Heart left ventricle (tissue), 16 donors: ENCODE results near the gene SGSM2. TPM values are rescaled to one million over a fixed set of nuclear protein-coding genes. Genes with fewer than 3 reads are reported as not detected.

ENCODE experiments used
- ATAC-seq, 4 donors: fragments of 200-7000 bp; cut with Tn5 transposase; one replicate each; pipeline ENCODE4 v1.9.1; 2020 to 2022; ENCODE audit warnings: moderate library complexity in 4 of 4, mild to moderate bottlenecking in 3 of 4, moderate number of reproducible peaks in 1 of 4
- DNase-seq, 5 donors: peaks; one replicate each; pipeline ENCODE4 v3.0.0-alpha.2; 2020
- H3K27ac ChIP-seq, 12 donors: fragments of 200-600 bp; sonication (generic) in 4 of 12; one replicate each; pipeline versions ENCODE4 v1.5.0 to v1.8.0; 2016 to 2022; ENCODE audit warnings: mild to moderate bottlenecking in 2 of 12
- H3K27me3 ChIP-seq, 9 donors: fragments of 200-600 bp; sonication (generic) in 2 of 9; one replicate each; pipeline versions ENCODE4 v1.5.1 to v1.8.0; 2016 to 2022; ENCODE audit warnings: mild to moderate bottlenecking in 3 of 9
- H3K36me3 ChIP-seq, 9 donors: fragments of 200-600 bp; sonication (generic) in 2 of 9; one replicate each; pipeline versions ENCODE4 v1.5.0 to v1.8.0; 2018 to 2022; ENCODE audit warnings: mild to moderate bottlenecking in 2 of 9
- H3K4me1 ChIP-seq, 12 donors: fragments of 200-600 bp; sonication (generic) in 4 of 12; one replicate each; pipeline versions ENCODE4 v1.5.0 to v1.8.0; 2016 to 2022; ENCODE audit warnings: mild to moderate bottlenecking in 3 of 12
- H3K4me3 ChIP-seq, 12 donors: fragments of 200-600 bp; sonication (generic) in 4 of 12; one replicate each; pipeline versions ENCODE4 v1.5.0 to v1.8.0; 2017 to 2022; ENCODE audit warnings: mild to moderate bottlenecking in 9 of 12, moderate library complexity in 4 of 12
- H3K9me3 ChIP-seq, 12 donors: fragments of 200-600 bp; sonication (generic) in 4 of 12; one replicate each; pipeline versions ENCODE4 v1.5.0 to v1.8.0; 2016 to 2022; ENCODE audit warnings: mild to moderate bottlenecking in 1 of 12
- CTCF ChIP-seq, 12 donors: fragments of 200-600 bp; sonication (generic) in 4 of 12; IDR thresholded peaks; one replicate each; pipeline versions ENCODE4 v1.5.0 to v1.8.0; 2018 to 2022; ENCODE audit warnings: antibody characterized with exemption in 12 of 12, mild to moderate bottlenecking in 5 of 12
- POLR2A ChIP-seq, 2 donors: fragments of 450-650 bp; IDR thresholded peaks; one replicate each; pipeline ENCODE4 v1.6.1; 2017; ENCODE audit warnings: antibody characterized with exemption in 2 of 2, mild to moderate bottlenecking in 2 of 2, moderate library complexity in 2 of 2
- WGBS, 4 donors: extraction: QIAGEN DNeasy Blood & Tissue Kit in 2 of 4; methylation state at CpG; one replicate each; pipeline versions ENCODE4 v1.1.5 to v1.1.7; 2013 to 2018; 5-methylcytosine and 5-hydroxymethylcytosine counted together
- intact Hi-C, 10 donors: fragments of 100-400 bp; cut with DNase I; formaldehyde crosslinking; loops; one replicate each; pipeline versions ENCODE4 v1.11.1 to v1.14.2; 2022
- polyA plus RNA-seq, 2 donors: library from polyadenylated mRNA; stranded (reverse); fragments of 200-250 nt; gene quantifications; one replicate each; pipeline ENCODE4 v1.2.3, GENCODE V29; 2013
- total RNA-seq, 9 donors: library from RNA; depleted of rRNA in 2 of 9; stranded (reverse); fragments of >200 nt in 2 of 9; fragmentation: NEBNext Ultra II Directional in 3 of 9; extraction: Animal tissue kit (Norgen Biotek cat#: 25700) in 3 of 9; gene quantifications; one replicate each; pipeline versions ENCODE4 v1.1.0 to v1.2.4, GENCODE V29; 2016 to 2023
- donor health status: ischemic (EF 13 %, LVEDD 7.1; RV severe dilation, severe dysfunction).
- donor health status: healthy with polysubstance abuse.
- donor health status: DM: no; HTN: yes; CAD: no.
- donor health status: DM: no; HTN: no; CAD: no.
- donor health status: ischemic (EF 25% LVEDD 6.9; RV normal size, moderate dysfunction).
- donor health status: ischemic (EF 25% LVEDD 5.7; RV mildly dilated, moderate dysfunction).
- donor health status: healthy.
- donor health status: DM: yes; HTN: yes; CAD: no.
- donor health status: ischemic (EF 35%, LVEDD 5.7; RV mildly dilated, moderate dysfunction).
- donor health status: nonischemic (EF 11% LVEDD 7.7; RV severe dilation, severe dysfunction).
- donor health status: DM: yes; HTN: yes; CAD: no.
- donor health status: PGD.
- donor health status: ischemic (EF 29% LVEDD 5.4; RV normal size, mild dysfunction).
- donor health status: nonischemic (EF 23%, LVEDD 6.1; RV moderate dilation, normal function).

The SGSM2 gene
- total and polyA plus RNA-seq, 11 donors: 17.0 to 35.1 (median 22.3) TPM

- 92 to 97% (median 96%) methylated on average over 8 of the region's 8 CpGs for WGBS, 4 donors
- H3K4me3 ChIP-seq: no peak overlapping the region
Observed at GRCh38 chr17:2346475-2346874, 9.2 kb downstream of the SGSM2 start.

GRCh38 chr17:2347805-2348685, 10.7 kb downstream of the SGSM2 start:
- Histone ChIP-seq H3K9me3 (no peaks in the 10 kb centered on the region), H3K27me3 (no peaks in the 10 kb centered on the region), H3K36me3 (peaks cover 0 to 21% (median 9%) of the 10 kb centered on the region in 9 donors), H3K4me3 (no peak overlapping the region), H3K4me1 (peaks cover 0 to 13% (median 5%) of the 10 kb centered on the region in 12 donors), H3K27ac (no peak overlapping the region)
- intact Hi-C loops: no loop called here
- ATAC-seq: peak; percentile 61 to 68 (median 62)
- DNase-seq: peak in 1 of 5 donors; percentile 58
- WGBS, 4 donors: 63 to 68% (median 67%) methylated on average over 11 of the region's 11 CpGs
- TF ChIP-seq CTCF (IDR thresholded peaks at IDR 0.05): no peak

More at GRCh38 chr17:2346475-2346874, 9.2 kb downstream of the SGSM2 start:
- ATAC-seq (no peak), DNase-seq (no peak)
- intact Hi-C loops: no loop called here
- TF ChIP-seq POLR2A (IDR thresholded peaks at IDR 0.05) (no peak), CTCF (IDR thresholded peaks at IDR 0.05) (no peak)
- Histone ChIP-seq H3K4me1 (peaks cover 0 to 13% (median 5%) of the 10 kb centered on the region in 12 donors), H3K36me3 (peaks cover 0 to 32% (median 15%) of the 10 kb centered on the region in 9 donors), H3K27ac (no peak overlapping the region), H3K9me3 (no peaks in the 10 kb centered on the region), H3K27me3 (no peaks in the 10 kb centered on the region)

GRCh38 chr17:2351269-2351668, 14.0 kb downstream of the SGSM2 start:
- DNase-seq: no peak
- intact Hi-C loops: loop anchor here in 2 of 10 donors (5.0 kb wide), 1 partner anchor 299 kb away; no protein-coding TSS in a partner anchor
- TF ChIP-seq POLR2A (IDR thresholded peaks at IDR 0.05): no peak
- TF ChIP-seq CTCF (IDR thresholded peaks at IDR 0.05): no peak

GRCh38 chr17:2354311-2354710, 17.0 kb downstream of the SGSM2 start:
- no peak for TF ChIP-seq POLR2A (IDR thresholded peaks at IDR 0.05)
- no peak for TF ChIP-seq CTCF (IDR thresholded peaks at IDR 0.05)
- WGBS, 4 donors: 87 to 92% (median 90%) methylated on average over 8 of the region's 8 CpGs

More at GRCh38 chr17:2351269-2351668, 14.0 kb downstream of the SGSM2 start:
- Histone ChIP-seq H3K36me3 (no peaks in the 10 kb centered on the region), H3K9me3 (no peaks in the 10 kb centered on the region), H3K27me3 (no peaks in the 10 kb centered on the region), H3K27ac (no peak overlapping the region), H3K4me1 (peaks cover 0 to 13% (median 5%) of the 10 kb centered on the region in 12 donors), H3K4me3 (no peak overlapping the region)
- 94 to 96% (median 96%) methylated on average over 6 of the region's 6 CpGs for whole genome bisulfite sequencing, 4 donors
- ATAC-seq: peak in 1 of 4 donors; percentile 10

More at GRCh38 chr17:2354311-2354710, 17.0 kb downstream of the SGSM2 start:
- no peaks in the 10 kb centered on the region for H3K36me3 ChIP-seq
- intact Hi-C loops: loop anchor here in 2 of 10 donors (5.0 kb wide), 1 partner anchor 302 kb away; no protein-coding TSS in a partner anchor
- H3K9me3 ChIP-seq: no peaks in the 10 kb centered on the region
- peaks cover 0 to 7% (median 0%) of the 10 kb centered on the region in 12 donors for H3K4me1 ChIP-seq
- no peaks in the 10 kb centered on the region for H3K27me3 ChIP-seq
- DNase-seq (no peak), ATAC-seq (no peak)
- no peak overlapping the region for H3K4me3 ChIP-seq
- H3K27ac ChIP-seq: no peak overlapping the region
